AG09309 (cell line): ENCODE measurements around the gene ERGIC1.

Experiments
- DNase-seq: peaks from one replicate; pipeline ENCODE4 v3.0.0-alpha.2; 2010; ENCODE audit warnings: low read depth
- H3K4me3 ChIP-seq: 2 replicates; pipeline ENCODE4 v1.5.1; 2011; ENCODE audit warnings: mild to moderate bottlenecking, low read depth, low read length, moderate library complexity; ENCODE audit not compliant: control insufficient read depth
- TF ChIP-seq, protein P1 (sequence below): IDR thresholded peaks from 2 replicates; pipeline ENCODE4 v1.5.1; 2011; ENCODE audit warnings: mild to moderate bottlenecking, low read depth, low read length, inconsistent platforms; ENCODE audit not compliant: insufficient read depth, control insufficient read depth; ENCODE audit errors: missing control alignments

ERGIC1 gene

DNA sequence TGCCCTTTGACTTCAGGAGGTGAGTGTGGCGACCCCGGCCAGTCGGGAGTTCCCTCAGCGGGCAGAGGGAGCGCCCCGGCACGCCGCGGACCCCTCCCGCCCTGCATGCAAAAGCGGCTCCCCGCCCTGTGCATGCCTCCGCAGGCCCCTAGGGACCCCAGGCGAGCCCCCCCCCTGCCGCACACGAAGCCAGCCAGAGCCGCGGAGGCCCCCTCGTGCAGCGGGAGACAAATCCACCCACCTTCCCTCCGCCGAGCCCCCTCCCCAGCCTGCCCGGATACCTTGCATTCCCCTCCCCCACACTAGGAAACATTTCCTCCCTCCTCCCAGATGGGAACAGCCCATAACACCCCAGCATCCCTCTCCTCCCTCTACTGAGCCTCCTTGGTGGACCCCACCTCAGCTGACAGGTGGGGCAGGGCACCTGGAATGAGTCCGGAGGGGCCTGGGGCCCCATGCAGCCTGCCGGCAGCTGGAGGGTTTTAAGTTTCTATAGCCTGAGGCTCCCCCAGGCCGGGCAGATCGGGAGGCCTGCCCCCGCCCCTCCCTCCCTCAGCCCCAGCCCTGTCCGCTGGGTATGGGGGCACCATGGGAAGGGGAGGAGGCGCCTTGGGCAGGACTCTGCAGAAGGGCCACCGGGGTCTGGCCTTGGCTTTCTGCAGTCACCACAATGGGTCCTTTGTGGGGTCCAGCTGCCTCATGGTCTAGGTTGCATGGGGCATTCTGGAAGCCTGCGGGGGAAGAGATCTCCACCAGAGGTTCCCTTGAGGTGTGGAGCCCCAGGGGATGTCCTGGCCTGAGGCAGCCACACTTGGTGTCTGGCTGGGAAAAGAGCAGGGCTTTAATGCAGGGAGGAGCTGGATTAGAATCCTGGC is 601 bp downstream of the ERGIC1 start:
- DNase-seq = no peak
- peak overlapping the region; percentile 87 for H3K4me3 ChIP-seq
- TF ChIP-seq, protein P1, sequence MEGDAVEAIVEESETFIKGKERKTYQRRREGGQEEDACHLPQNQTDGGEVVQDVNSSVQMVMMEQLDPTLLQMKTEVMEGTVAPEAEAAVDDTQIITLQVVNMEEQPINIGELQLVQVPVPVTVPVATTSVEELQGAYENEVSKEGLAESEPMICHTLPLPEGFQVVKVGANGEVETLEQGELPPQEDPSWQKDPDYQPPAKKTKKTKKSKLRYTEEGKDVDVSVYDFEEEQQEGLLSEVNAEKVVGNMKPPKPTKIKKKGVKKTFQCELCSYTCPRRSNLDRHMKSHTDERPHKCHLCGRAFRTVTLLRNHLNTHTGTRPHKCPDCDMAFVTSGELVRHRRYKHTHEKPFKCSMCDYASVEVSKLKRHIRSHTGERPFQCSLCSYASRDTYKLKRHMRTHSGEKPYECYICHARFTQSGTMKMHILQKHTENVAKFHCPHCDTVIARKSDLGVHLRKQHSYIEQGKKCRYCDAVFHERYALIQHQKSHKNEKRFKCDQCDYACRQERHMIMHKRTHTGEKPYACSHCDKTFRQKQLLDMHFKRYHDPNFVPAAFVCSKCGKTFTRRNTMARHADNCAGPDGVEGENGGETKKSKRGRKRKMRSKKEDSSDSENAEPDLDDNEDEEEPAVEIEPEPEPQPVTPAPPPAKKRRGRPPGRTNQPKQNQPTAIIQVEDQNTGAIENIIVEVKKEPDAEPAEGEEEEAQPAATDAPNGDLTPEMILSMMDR = no peak

DNA sequence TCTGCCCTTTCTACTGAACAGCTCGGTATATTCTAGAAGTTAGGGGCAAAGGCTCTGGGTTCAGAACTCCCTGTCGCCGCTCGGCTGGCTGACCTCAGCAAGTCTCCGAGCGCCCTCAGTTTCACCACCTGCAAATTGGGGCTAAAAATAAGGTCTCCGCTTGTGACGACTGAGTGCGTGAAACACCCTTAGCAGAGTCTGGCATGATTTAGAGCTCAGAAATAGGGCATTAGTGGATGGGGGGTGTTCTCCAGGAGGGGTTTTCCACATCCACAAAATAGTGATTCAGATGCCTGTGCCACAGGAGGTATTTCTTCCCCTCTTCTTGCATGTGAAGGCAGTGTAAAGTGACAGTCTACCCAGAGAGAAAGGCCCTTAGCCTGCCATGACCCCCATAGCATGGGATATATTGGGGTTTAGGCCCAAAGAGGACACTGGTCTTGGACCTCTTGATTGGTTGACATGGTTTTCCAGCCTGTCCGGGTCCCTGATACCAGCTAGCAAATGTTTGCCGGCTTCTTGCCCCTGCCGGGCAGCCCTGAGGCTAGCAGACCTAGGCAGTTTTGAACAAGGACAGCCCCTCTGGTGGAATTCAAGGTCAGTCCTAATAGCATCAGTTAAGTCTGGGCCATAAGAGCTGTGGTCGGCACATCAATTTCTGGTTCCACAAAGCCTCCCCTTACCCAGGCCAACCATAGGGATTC is 1.4 kb downstream of the ERGIC1 start:
- DNase-seq = no peak
- TF ChIP-seq, protein P1 = no peak
- H3K4me3 ChIP-seq = peak overlapping the region; percentile 87

DNA sequence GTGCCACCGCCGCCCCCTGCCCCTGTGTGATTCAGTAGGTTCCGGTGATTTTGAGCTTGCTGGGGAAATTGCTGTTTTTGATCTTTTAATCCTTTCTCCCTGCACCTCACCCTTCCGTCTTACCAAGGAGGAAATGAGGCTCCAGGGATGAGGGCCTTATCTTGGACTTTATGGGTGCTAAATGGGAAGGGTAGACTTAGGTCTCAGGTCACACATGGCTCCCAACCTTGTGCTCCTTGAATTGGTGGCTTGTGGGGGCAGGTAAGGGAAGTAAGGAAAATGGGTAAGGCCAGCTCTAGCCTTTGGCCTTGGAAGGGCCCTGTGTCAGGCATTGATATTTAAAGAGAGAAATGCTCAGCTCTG is 1.9 kb downstream of the ERGIC1 start:
- H3K4me3 ChIP-seq = peak overlapping the region; percentile 87
- TF ChIP-seq, protein P1 = no peak

DNA sequence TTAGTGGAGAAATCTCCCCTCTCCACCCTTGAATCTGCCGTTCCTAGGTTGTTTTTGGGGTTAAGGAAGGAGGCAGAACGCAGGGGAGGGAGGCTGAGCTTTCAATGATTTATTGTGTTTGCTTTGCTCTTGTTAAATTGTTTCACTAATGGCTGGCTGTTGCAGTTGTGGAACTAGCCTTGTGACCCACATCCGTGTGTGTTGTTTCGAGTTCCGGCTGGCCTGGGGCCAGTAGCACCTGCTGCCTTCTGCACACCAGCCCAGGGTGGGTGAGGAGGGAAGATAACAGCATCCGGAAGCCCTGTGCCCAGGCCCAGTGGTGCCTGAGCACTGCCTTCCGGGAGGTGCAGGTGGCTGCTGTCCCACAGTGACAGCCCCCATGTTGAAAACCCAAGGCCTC is 3.6 kb downstream of the ERGIC1 start:
- no peak for DNase-seq
- TF ChIP-seq, protein P1 = no peak
- no peak overlapping the region for H3K4me3 ChIP-seq

More for the DNA sequence above, 1.9 kb downstream of the ERGIC1 start:
- no peak for DNase-seq

DNA sequence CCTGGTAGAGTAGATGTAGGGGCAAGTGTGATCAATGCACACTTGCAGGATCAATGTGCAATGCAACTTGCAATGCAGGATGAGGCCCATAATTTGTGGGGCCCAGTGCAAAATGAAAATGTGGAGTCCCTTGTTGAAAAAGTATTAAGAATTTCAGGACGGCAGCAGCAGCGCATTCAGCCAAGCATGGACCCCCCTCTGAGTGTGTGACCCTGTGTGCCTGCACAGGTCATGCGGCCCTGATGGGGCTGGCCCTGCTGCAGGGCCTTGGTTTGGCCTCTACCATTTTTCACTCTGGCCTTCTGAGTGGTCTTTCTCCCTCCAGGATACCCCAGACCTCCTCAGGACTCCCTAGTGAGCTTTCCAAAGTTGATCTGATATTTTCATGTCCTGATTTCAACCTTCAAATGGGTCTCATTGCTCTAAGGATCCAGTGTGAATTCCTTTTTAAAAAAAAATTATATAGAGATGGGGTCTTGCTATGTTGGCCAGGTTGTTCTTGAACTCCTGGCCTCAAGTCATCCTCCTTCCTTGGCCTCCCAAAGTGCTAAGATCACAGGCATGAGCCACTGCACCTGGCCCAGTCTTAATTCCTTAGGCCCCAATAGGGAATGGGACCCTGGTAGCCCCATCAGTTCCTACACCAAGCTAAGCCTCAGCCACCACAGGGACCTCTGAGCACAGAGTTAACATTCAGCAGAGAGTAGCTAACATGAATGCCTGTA is 4.3 kb downstream of the ERGIC1 start:
- no peak overlapping the region for H3K4me3 ChIP-seq

More for the DNA sequence above, 4.3 kb downstream of the ERGIC1 start:
- TF ChIP-seq, protein P1 = no peak
- no peak for DNase-seq
